Activated T-helper 9 cell treated with anti-CD3 and anti-CD28 coated beads, Interleukin-2, amount 50 U/mL, for 16 hours (primary cell): ENCODE data around the gene CLNK.
"Not testable (repeated sequence)": the region's sequence is repeated elsewhere in the genome, so short reads cannot be mapped to it uniquely, and the experiment has no call there.

Source experiments
- DNase-seq: peaks from one replicate; pipeline ENCODE4 v3.0.0-alpha.2; 2020; ENCODE audit warnings: low read depth

Gene CLNK

GRCh38 chr4:10662937-10663336 is 21.6 kb downstream of the CLNK start:
- no peak for DNase-seq

GRCh38 chr4:10661047-10661446 is 23.5 kb downstream of the CLNK start:
- no peak for DNase-seq

DNA sequence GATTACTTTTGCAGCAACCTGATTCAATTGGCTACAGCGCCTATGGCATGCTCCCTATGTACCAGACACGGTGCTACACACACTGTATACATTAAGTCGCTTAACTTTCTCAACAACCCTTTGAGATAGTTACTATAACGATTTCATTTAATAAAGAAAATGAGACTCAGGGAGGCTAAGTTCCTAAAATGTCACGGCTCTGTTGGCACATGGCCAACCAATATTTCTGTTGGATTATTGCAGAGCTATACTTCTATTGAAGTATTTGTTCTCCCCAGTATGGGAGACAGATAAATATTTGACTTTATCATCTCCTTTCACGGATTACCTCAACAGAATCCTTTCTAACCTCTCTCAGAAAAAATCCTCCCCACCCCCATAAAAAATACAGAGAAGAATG is 25.3 kb downstream of the CLNK start:
- DNase-seq: no peak

DNA sequence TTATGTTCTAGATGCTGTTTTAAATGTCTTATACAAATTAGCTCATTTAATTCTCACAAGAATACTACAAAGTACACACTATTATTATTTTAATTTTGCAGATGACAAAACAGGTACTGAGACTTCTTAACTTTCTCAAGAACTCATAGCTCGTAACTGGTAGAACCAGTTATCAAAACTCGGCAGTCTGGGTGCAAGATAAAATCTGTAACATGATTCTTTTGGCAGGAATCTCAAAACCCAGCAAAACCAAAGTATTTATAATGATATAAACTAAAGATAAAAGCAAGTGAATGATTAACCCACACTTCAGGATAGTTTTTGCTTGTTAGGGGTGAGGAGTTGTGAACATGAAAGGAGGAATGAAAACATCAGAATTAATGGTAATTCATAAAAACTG is 27.6 kb downstream of the CLNK start:
- no peak for DNase-seq

DNA sequence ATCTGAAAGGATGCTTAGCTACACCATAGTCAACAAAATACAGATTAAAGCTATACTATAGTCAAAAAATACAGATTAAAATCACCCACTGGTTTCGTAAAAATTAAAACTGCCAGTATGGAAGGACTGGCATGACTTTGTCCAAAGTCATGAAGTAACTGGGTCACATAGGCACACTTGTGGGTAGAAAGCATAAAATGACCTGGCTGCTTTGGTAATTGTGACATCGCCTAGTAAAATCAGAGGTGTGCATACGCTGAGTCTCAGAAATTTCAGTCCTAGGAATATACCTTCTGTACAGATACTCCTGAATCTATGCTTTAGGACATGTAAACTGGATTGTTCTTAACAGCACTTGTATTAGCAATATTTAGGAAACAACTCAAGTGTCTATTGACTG is 28.1 kb downstream of the CLNK start:
- no peak for DNase-seq

DNA sequence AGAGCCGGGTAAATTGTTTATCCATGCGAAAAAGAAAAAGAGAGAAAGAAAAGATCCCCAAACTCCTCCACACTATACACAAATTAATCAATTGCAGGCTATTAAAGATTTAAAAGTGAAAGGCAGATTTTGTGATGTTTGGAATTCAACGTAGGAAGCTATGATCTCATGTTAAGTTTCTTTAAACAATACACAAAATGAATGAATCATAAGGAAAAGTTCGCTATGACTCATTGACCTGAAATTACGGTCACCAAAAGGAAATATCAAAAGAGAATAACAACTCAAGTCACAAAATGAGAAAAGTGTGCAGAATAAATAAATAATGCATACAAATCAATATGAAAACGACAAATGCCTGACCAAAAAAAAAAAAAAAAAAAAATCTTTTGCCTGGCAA is 28.6 kb downstream of the CLNK start:
- DNase-seq: no peak

- no peak for DNase-seq
Observed at GRCh38 chr4:10648479-10648878, 36.1 kb downstream of the CLNK start.

- DNase-seq: no peak
Observed at GRCh38 chr4:10647846-10648245, 36.7 kb downstream of the CLNK start.

GRCh38 chr4:10643600-10644425 is 40.8 kb downstream of the CLNK start:
- DNase-seq: no peak

GRCh38 chr4:10640561-10641201 is 43.9 kb downstream of the CLNK start:
- no peak for DNase-seq

GRCh38 chr4:10639664-10640063 is 44.9 kb downstream of the CLNK start:
- no peak for DNase-seq

DNA sequence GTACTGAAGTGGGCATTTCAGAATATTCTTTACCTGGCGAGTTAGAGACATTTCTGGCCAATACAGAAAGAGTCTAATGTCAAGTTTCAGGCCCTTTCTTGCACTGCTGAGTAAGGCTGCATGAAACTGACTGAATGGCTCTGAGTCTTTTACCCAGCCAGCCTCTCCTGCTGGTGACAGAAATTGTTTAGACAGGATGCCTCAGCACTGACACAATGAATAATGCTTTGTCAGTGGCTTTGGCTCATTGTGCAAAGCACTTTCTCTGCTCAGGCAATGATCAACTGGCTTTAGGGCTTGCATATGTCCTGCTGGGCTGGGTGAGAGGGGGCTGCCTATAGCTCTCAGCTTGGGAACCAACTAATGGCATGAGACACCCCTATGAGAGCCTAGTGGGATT is 45.5 kb downstream of the CLNK start:
- no peak for DNase-seq

GRCh38 chr4:10635091-10635490 is 49.5 kb downstream of the CLNK start:
- DNase-seq: no peak

GRCh38 chr4:10629394-10629793 is 55.2 kb downstream of the CLNK start:
- no peak for DNase-seq

DNA sequence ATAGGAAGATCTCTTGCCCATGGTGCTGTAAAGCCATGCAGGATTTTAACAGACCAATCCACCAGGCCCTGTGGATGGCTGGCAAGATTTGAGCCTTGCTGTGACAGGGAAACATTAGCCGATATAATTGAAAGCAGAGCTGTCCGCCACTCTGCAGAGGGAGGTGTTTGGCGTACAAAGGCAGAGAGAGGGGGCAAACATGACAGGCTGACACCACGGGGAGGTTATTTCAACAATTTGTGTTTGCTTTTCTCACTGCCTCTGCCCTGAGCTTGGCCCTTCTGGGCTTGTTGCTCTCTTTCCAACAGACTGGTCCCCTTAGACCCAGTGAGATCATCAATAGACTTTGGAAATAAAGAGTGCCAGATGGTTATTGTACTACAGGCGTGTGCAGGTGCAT is 59.4 kb downstream of the CLNK start:
- no peak for DNase-seq

GRCh38 chr4:10623862-10624261 is 60.7 kb downstream of the CLNK start:
- DNase-seq: no peak

- no peak for DNase-seq
Observed at GRCh38 chr4:10623241-10623640, 61.3 kb downstream of the CLNK start.

DNA sequence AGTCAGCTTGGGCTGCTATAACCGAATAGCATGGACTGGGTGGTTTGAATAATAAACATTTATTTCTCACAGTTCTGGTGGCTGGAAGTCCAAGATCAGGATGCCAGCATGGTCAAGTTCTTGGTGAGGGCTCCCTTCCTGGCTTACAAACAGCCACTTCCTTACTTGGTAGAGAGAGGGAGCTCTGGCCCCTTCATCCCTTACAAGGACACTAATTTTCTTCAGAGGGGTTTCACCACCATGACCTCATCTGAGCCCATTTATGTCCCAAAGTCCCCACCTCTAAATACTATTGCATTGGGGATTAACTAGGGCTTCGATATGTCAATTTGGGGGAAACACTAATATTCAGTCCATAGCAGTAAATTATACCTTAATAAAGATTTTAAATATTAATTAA is 61.8 kb downstream of the CLNK start:
- no peak for DNase-seq

GRCh38 chr4:10620935-10621488 is 63.6 kb downstream of the CLNK start:
- DNase-seq: no peak

- no peak for DNase-seq
Observed at GRCh38 chr4:10619855-10620254, 64.7 kb downstream of the CLNK start.

DNA sequence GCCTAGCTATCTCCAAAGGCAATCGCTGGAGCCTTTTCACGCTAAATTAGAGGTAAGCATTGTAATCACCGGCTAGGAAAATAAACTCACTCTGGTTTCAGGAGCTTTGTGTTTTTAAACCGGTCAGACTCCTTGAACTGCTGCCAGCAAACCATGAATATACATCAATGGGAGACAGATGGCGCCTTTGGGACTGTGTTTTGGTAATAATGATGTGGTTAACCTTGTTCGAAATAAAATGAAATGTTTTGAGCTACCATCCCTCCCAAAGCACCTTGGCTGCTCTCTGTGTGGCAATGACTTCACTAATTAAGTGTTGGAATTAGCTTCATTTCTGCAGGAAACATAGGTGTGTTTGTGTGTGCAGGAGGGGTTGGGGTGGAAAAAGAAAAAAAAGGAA is 65.3 kb downstream of the CLNK start:
- no peak for DNase-seq

- not testable (repeated sequence) for DNase-seq
Observed at GRCh38 chr4:10614926-10615325, 69.6 kb downstream of the CLNK start.

DNA sequence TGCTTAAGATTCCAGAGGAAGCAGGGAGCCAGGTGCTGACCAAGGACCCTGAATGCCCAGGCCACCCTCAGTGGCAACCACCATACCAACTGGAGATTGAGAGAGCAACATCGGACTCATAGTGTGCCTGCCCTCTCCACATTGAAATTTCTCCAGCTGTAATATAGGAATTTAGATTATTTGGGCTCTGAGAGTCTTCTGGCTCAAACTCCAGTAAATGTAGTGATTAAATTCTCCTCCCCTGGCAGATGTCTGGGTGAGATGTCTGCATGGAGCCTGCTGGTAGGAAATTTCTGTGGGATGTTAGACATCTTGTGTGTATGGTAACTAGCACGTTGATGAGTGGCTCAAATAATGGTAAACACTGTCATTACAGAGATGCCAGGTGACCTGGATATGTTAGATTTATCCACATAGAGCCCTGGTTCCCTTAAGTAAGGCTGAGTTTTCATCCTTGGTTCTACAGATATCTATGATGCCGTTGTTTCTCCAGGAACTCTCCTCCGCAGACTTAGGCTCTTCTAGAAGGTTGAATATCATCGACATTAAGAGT is 70.6 kb downstream of the CLNK start:
- DNase-seq: no peak
